NCI-H1930 (cell line): Measurements from ENCODE around the gene IPO9.
"Not testable (repeated sequence)": the region's sequence is repeated elsewhere in the genome, so short reads cannot be mapped to it uniquely, and the experiment has no call there.

Experiments
- DNase-seq, 2 experiments: peaks; one replicate each; lab custom pipeline; 2025; lab: John Stamatoyannopoulos, UW

IPO9 gene

GRCh38 chr1:201809876-201810275, 19.1 kb upstream of the IPO9 start:
- DNase-seq = no peak

- DNase-seq = no peak
Measured at GRCh38 chr1:201810466-201811216, 18.3 kb upstream of the IPO9 start.

GRCh38 chr1:201813226-201813625, 15.7 kb upstream of the IPO9 start:
- no peak for DNase-seq

GRCh38 chr1:201816309-201816854, 12.6 kb upstream of the IPO9 start:
- no peak for DNase-seq

- DNase-seq = no peak
Measured at GRCh38 chr1:201818971-201819750, 9.8 kb upstream of the IPO9 start.

- no peak for DNase-seq
Measured at GRCh38 chr1:201820413-201820812, 8.5 kb upstream of the IPO9 start.

GRCh38 chr1:201825245-201825644, 3.7 kb upstream of the IPO9 start:
- DNase-seq = no peak

- no peak for DNase-seq
Measured at GRCh38 chr1:201826830-201827229, 2.1 kb upstream of the IPO9 start.

- no peak for DNase-seq
Measured at GRCh38 chr1:201827321-201828216, 1.4 kb upstream of the IPO9 start.

GRCh38 chr1:201828217-201828819, 639 bp upstream of the IPO9 start:
- DNase-seq = no peak

GRCh38 chr1:201831371-201831770, 2.4 kb downstream of the IPO9 start:
- no peak for DNase-seq

- DNase-seq = no peak
Measured at GRCh38 chr1:201834621-201835020, 5.7 kb downstream of the IPO9 start.

GRCh38 chr1:201838381-201838780, 9.4 kb downstream of the IPO9 start:
- DNase-seq = no peak

GRCh38 chr1:201839089-201839488, 10.1 kb downstream of the IPO9 start:
- not testable (repeated sequence) for DNase-seq

GRCh38 chr1:201840055-201840454, 11.1 kb downstream of the IPO9 start:
- no peak for DNase-seq

GRCh38 chr1:201840490-201840889, 11.5 kb downstream of the IPO9 start:
- DNase-seq = no peak

- DNase-seq = no peak
Measured at GRCh38 chr1:201841265-201841912, 12.4 kb downstream of the IPO9 start.

GRCh38 chr1:201842472-201843027, 13.6 kb downstream of the IPO9 start:
- DNase-seq = no peak

- no peak for DNase-seq
Measured at GRCh38 chr1:201845331-201846083, 16.6 kb downstream of the IPO9 start.

GRCh38 chr1:201847150-201847549, 18.2 kb downstream of the IPO9 start:
- DNase-seq = no peak
